Lower leg skin (tissue), 4 donors: Measurements from ENCODE around the gene CFLAR. TPM values are rescaled to one million over a fixed set of nuclear protein-coding genes. Genes with fewer than 3 reads are reported as not detected.

ENCODE experiments used
- DNase-seq, 2 donors: peaks; one replicate each; pipeline ENCODE4 v3.0.0-alpha.2; 2019; ENCODE audit warnings: low spot score in 2 of 2
- H3K4me3 ChIP-seq: fragments of 200-600 bp; sonication (generic); 2 replicates; pipeline ENCODE4 v1.5.1; 2017; ENCODE audit warnings: mild to moderate bottlenecking, low read depth; ENCODE audit not compliant: poor library complexity, severe bottlenecking
- CTCF ChIP-seq, 3 donors: fragments of 450-650 bp; IDR thresholded peaks; one replicate each; pipeline ENCODE4 v1.5.1; 2016; ENCODE audit warnings: antibody characterized with exemption in 3 of 3, mild to moderate bottlenecking in 3 of 3, moderate library complexity in 2 of 3
- POLR2A ChIP-seq, 2 donors: fragments of 450-650 bp; IDR thresholded peaks; one replicate each; pipeline ENCODE4 v1.6.1; 2016 to 2017; ENCODE audit warnings: antibody characterized with exemption in 2 of 2, mild to moderate bottlenecking in 1 of 2, moderate library complexity in 1 of 2
- WGBS, 2 donors: methylation state at CpG; one replicate each; pipeline ENCODE4 v1.1.5; 2018; 5-methylcytosine and 5-hydroxymethylcytosine counted together
- intact Hi-C: fragments of 100-400 bp; cut with DNase I; formaldehyde crosslinking; loops from one replicate; pipeline ENCODE4 v1.15.0; 2023; ENCODE audit warnings: low total_unique reads
- total RNA-seq, 4 donors: library from RNA; depleted of rRNA; stranded (reverse); fragments of >200 nt; gene quantifications; one replicate each; pipeline ENCODE4 v1.1.0, GENCODE V29; 2016

The CFLAR gene
- 100 to 1,000 TPM; 136 to 163 (median 147) TPM for total RNA-seq

GRCh38 chr2:201116115-201116958, at the start of gene CFLAR:
Gene CFLAR, plus strand, starts transcription at chr2:201116164. Its CDS starts 13,702 bp downstream, at chr2:201129866.
- peak; percentile 78 to 94 for DNase-seq
- intact Hi-C loops = no loop called here
- H3K4me3 ChIP-seq = peak within 1 kb of the TSS; percentile 91
- 0% methylated on average over 41 to 75 of the region's 75 CpGs for WGBS, 2 donors
- TF ChIP-seq CTCF (IDR thresholded peaks at IDR 0.05) = no peak
- TF ChIP-seq POLR2A (IDR thresholded peaks at IDR 0.05) = peak in 1 of 2 donors; percentile 31

- no peak for TF ChIP-seq POLR2A (IDR thresholded peaks at IDR 0.05)
- peak in 1 of 3 donors; percentile 37 for TF ChIP-seq CTCF (IDR thresholded peaks at IDR 0.05)
Observed at GRCh38 chr2:201070948-201071478, 45.0 kb upstream of the CFLAR start.

GRCh38 chr2:201071479-201072200, 44.3 kb upstream of the CFLAR start, which contains the start of the genes HYCC2 and NDUFB3:
Gene HYCC2, minus strand, starts transcription at chr2:201071671. Its CDS starts 47,662 bp downstream, at chr2:201024009.
Gene NDUFB3, plus strand, starts transcription at chr2:201072001. Its CDS starts 6,882 bp downstream, at chr2:201078883.
- H3K4me3 ChIP-seq = peak within 1 kb of the TSS; percentile 97
- DNase-seq = peak; percentile 89 to 98
- intact Hi-C loops = no loop called here
- no peak for TF ChIP-seq POLR2A (IDR thresholded peaks at IDR 0.05)
- TF ChIP-seq CTCF (IDR thresholded peaks at IDR 0.05) = peak in 1 of 3 donors; percentile 13
- WGBS, 2 donors = 1% methylated on average over 34 of the region's 34 CpGs

More at GRCh38 chr2:201070948-201071478, 45.0 kb upstream of the CFLAR start:
- intact Hi-C loops = no loop called here
- 1% methylated on average over 21 of the region's 21 CpGs for WGBS, 2 donors
- no peak for DNase-seq
- H3K4me3 ChIP-seq = peak overlapping the region; percentile 97

GRCh38 chr2:201072201-201072530, 43.8 kb upstream of the CFLAR start:
- H3K4me3 ChIP-seq = peak overlapping the region; percentile 30
- DNase-seq = no peak
- WGBS, 2 donors = 2 to 4% methylated on average over 5 of the region's 5 CpGs
- no peak for TF ChIP-seq CTCF (IDR thresholded peaks at IDR 0.05)
- intact Hi-C loops = no loop called here

GRCh38 chr2:201073071-201073470, 42.9 kb upstream of the CFLAR start:
- intact Hi-C loops = no loop called here
- TF ChIP-seq CTCF (IDR thresholded peaks at IDR 0.05) = no peak
- no peak for TF ChIP-seq POLR2A (IDR thresholded peaks at IDR 0.05)
- WGBS, 2 donors = 80 to 88% methylated on average over 1 of the region's 1 CpG
- no peak for DNase-seq
- no peak overlapping the region for H3K4me3 ChIP-seq
